Endodermal cell (in vitro differentiated cells): Measurements from ENCODE around the gene AGO3. TPM values are rescaled to one million over a fixed set of nuclear protein-coding genes. Genes with fewer than 3 reads are reported as not detected.

Experiments used
- DNase-seq: peaks from one replicate; pipeline ENCODE4 v3.0.0-alpha.2; 2017
- H3K27ac ChIP-seq: 2 replicates; pipeline ENCODE4 v1.5.1; 2013; ENCODE audit warnings: mild to moderate bottlenecking, low read depth, low read length, moderate library complexity
- H3K27me3 ChIP-seq: 2 replicates; pipeline ENCODE4 v1.6.1; 2013; ENCODE audit warnings: mild to moderate bottlenecking, low read length, moderate library complexity; ENCODE audit not compliant: insufficient read depth, control insufficient read depth, poor library complexity, severe bottlenecking
- H3K36me3 ChIP-seq: 2 replicates; pipeline ENCODE4 v1.7.0; 2013; ENCODE audit warnings: mild to moderate bottlenecking, low read length, moderate library complexity; ENCODE audit not compliant: control insufficient read depth, insufficient read depth
- H3K4me1 ChIP-seq: one replicate; pipeline ENCODE4 v1.7.0; 2013; ENCODE audit warnings: low read length; ENCODE audit not compliant: control insufficient read depth, insufficient read depth
- H3K4me3 ChIP-seq: 2 replicates; pipeline ENCODE4 v1.5.1; 2013; ENCODE audit warnings: mild to moderate bottlenecking, low read length, moderate library complexity
- H3K9ac ChIP-seq: 2 replicates; pipeline ENCODE4 v1.6.1; 2013; ENCODE audit warnings: mild to moderate bottlenecking, low read length, moderate library complexity; ENCODE audit not compliant: poor library complexity, severe bottlenecking; ENCODE audit errors: extremely low read depth
- H3K9me3 ChIP-seq: 2 replicates; pipeline ENCODE4 v1.6.1; 2013; ENCODE audit warnings: mild to moderate bottlenecking, low read length, moderate library complexity; ENCODE audit not compliant: control insufficient read depth
- H3K27ac Mint-ChIP-seq: 2 replicates; pipeline ENCODE4 v1.8.0; 2020; ENCODE audit warnings: mixed read lengths
- H3K27me3 Mint-ChIP-seq: 2 replicates; pipeline ENCODE4 v1.8.0; 2021; ENCODE audit warnings: mild to moderate bottlenecking, mixed read lengths; ENCODE audit not compliant: insufficient read depth
- H3K36me3 Mint-ChIP-seq: 2 replicates; pipeline ENCODE4 v1.8.0; 2020; ENCODE audit warnings: low read depth, mixed read lengths
- H3K4me1 Mint-ChIP-seq: 2 replicates; pipeline ENCODE4 v1.8.0; 2020; ENCODE audit warnings: mixed read lengths
- H3K4me3 Mint-ChIP-seq: 2 replicates; pipeline ENCODE4 v1.8.0; 2020; ENCODE audit warnings: mild to moderate bottlenecking, moderate library complexity, mixed read lengths
- H3K9me3 Mint-ChIP-seq: 2 replicates; pipeline ENCODE4 v1.8.0; 2020; ENCODE audit warnings: mild to moderate bottlenecking, mixed read lengths
- WGBS, 2 experiments: methylation state at CpG; one replicate each; pipeline versions ENCODE4 v1.1.5 to v1.1.7; 2013; ENCODE audit warnings: missing lambda C conversion rate in 2 of 2, mixed read lengths in 1 of 2; ENCODE audit not compliant: insufficient coverage in 1 of 2, insufficient read length in 1 of 2; 5-methylcytosine and 5-hydroxymethylcytosine counted together
- total RNA-seq, 2 donors: library from RNA; stranded (reverse); fragmentation: NEBNext Ultra II Directional in 1 of 2; extraction: Animal tissue kit (Norgen Biotek cat#: 25700) in 1 of 2; gene quantifications; 2 replicates in 1 of 2; 3 replicates in 1 of 2; pipeline ENCODE4 v1.2.1, GENCODE V29; 2021
- TF ChIP-seq, protein P1 (sequence below): fragments of 200-600 bp; sonication (generic); conservative IDR thresholded peaks from 2 replicates; pipeline ENCODE4 v1.5.0; 2021; ENCODE audit warnings: antibody characterized with exemption, mild to moderate bottlenecking

Gene AGO3
- total RNA-seq, 2 donors from 2014 or later = 32.8 to 39.8 TPM

- no peak overlapping the region for H3K4me3 ChIP-seq
- H3K4me1 ChIP-seq = no peaks in the 10 kb centered on the region
- H3K36me3 Mint-ChIP-seq = peaks cover 17% of the 10 kb centered on the region
- no peak overlapping the region for H3K4me3 Mint-ChIP-seq
- H3K36me3 ChIP-seq = peaks cover 23% of the 10 kb centered on the region
- TF ChIP-seq, protein P1, sequence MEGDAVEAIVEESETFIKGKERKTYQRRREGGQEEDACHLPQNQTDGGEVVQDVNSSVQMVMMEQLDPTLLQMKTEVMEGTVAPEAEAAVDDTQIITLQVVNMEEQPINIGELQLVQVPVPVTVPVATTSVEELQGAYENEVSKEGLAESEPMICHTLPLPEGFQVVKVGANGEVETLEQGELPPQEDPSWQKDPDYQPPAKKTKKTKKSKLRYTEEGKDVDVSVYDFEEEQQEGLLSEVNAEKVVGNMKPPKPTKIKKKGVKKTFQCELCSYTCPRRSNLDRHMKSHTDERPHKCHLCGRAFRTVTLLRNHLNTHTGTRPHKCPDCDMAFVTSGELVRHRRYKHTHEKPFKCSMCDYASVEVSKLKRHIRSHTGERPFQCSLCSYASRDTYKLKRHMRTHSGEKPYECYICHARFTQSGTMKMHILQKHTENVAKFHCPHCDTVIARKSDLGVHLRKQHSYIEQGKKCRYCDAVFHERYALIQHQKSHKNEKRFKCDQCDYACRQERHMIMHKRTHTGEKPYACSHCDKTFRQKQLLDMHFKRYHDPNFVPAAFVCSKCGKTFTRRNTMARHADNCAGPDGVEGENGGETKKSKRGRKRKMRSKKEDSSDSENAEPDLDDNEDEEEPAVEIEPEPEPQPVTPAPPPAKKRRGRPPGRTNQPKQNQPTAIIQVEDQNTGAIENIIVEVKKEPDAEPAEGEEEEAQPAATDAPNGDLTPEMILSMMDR = no peak
- no peaks in the 10 kb centered on the region for H3K9me3 ChIP-seq
- H3K9ac ChIP-seq = no peak overlapping the region
- WGBS, 2 experiments = 94 to 97% methylated on average over 24 to 33 of the region's 33 CpGs
- DNase-seq = no peak
- H3K27ac Mint-ChIP-seq = peak overlapping the region; percentile 49
- H3K9me3 Mint-ChIP-seq = no peaks in the 10 kb centered on the region
- H3K27me3 ChIP-seq = no peaks in the 10 kb centered on the region
- H3K4me1 Mint-ChIP-seq = peaks cover 2% of the 10 kb centered on the region
- H3K27ac ChIP-seq = no peak overlapping the region
- H3K27me3 Mint-ChIP-seq = no peaks in the 10 kb centered on the region
These were observed 167.0 kb downstream of the AGO3 start for GRCh38 chr1:36097693-36098585.

DNA sequence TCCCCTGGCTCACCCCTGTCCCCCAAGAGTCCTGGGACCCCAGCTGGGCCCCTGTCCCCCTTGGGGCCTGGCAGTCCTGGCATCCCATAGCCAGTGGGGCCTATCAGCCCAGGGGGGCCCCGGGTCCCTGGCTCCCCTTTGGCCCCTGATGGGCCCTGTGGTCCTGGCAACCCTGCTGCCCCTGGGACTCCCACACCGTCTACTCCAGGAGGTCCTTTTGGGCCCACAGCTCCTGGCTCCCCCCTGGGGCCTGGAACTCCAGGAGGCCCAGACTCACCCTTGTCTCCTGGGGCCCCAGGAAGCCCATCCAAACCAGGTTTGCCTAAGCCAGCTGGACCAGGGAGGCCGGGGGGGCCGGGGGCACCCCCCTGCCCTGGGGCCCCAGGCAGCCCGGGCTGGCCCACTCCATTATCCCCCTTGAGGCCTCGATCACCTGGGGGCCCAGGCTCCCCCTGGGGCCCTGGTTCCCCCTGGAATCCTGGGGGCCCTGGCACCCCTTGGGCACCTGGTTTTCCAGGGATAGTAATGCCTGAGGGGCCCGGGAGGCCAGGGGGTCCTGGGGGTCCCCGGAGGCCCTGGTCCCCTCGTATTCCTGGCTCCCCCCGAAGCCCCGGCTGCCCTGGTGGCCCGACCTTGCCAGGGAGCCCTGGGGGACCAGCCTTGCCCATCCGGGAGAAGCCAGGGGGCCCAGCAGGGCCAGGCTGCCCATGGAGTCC is 167.9 kb downstream of the AGO3 start:
- no peaks in the 10 kb centered on the region for H3K27me3 ChIP-seq
- H3K9ac ChIP-seq = no peak overlapping the region
- TF ChIP-seq, protein P1 = no peak
- peaks cover 2% of the 10 kb centered on the region for H3K4me1 Mint-ChIP-seq
- 88 to 91% methylated on average over 2 to 13 of the region's 13 CpGs for WGBS, 2 experiments
- no peak overlapping the region for H3K27ac Mint-ChIP-seq
- H3K36me3 ChIP-seq = peaks cover 14% of the 10 kb centered on the region
- no peaks in the 10 kb centered on the region for H3K9me3 ChIP-seq
- no peaks in the 10 kb centered on the region for H3K27me3 Mint-ChIP-seq
- DNase-seq = no peak
- no peaks in the 10 kb centered on the region for H3K4me1 ChIP-seq
- H3K4me3 Mint-ChIP-seq = no peak overlapping the region
- no peaks in the 10 kb centered on the region for H3K9me3 Mint-ChIP-seq
- no peak overlapping the region for H3K27ac ChIP-seq
- H3K4me3 ChIP-seq = no peak overlapping the region
- H3K36me3 Mint-ChIP-seq = peaks cover 10% of the 10 kb centered on the region

- H3K27me3 Mint-ChIP-seq = no peaks in the 10 kb centered on the region
- H3K36me3 Mint-ChIP-seq = peaks cover 9% of the 10 kb centered on the region
- peak; percentile 97 for DNase-seq
- no peak overlapping the region for H3K4me3 ChIP-seq
- H3K9ac ChIP-seq = no peak overlapping the region
- no peak overlapping the region for H3K27ac ChIP-seq
- H3K9me3 ChIP-seq = no peaks in the 10 kb centered on the region
- peaks cover 2% of the 10 kb centered on the region for H3K4me1 Mint-ChIP-seq
- no peak overlapping the region for H3K27ac Mint-ChIP-seq
- H3K27me3 ChIP-seq = no peaks in the 10 kb centered on the region
- H3K36me3 ChIP-seq = peaks cover 4% of the 10 kb centered on the region
- no peaks in the 10 kb centered on the region for H3K4me1 ChIP-seq
- 59 to 86% methylated on average over 10 to 18 of the region's 18 CpGs for WGBS, 2 experiments
- TF ChIP-seq, protein P1 = peak; percentile 94
- H3K9me3 Mint-ChIP-seq = no peaks in the 10 kb centered on the region
- H3K4me3 Mint-ChIP-seq = no peak overlapping the region
These were observed 168.9 kb downstream of the AGO3 start for GRCh38 chr1:36099681-36100341.
